HG03159 (cell line): ENCODE measurements around the gene ADCK1.
"Not testable (repeated sequence)": the region's sequence is repeated elsewhere in the genome, so short reads cannot be mapped to it uniquely, and the experiment has no call there.

ENCODE experiments used
- ATAC-seq: cut with Tn5 transposase; IDR thresholded peaks from one replicate; pipeline ENCODE4 v1.9.1; 2021; ENCODE audit warnings: mild to moderate bottlenecking, moderate library complexity; ENCODE audit not compliant: unreplicated experiment

ADCK1 gene

GRCh38 chr14:77799863-77800730 is at the start of gene ADCK1:
Gene ADCK1 (plus strand): TSS chr14:77800109. CDS start chr14:77818979, 18,870 bp downstream.
- peak; percentile 93 for ATAC-seq

GRCh38 chr14:77752266-77752665 is 47.6 kb upstream of the ADCK1 start:
- ATAC-seq: no peak

- no peak for ATAC-seq
Measured at GRCh38 chr14:77752799-77753516, 47.0 kb upstream of the ADCK1 start.

- peak; percentile 95 for ATAC-seq
Measured at GRCh38 chr14:77760381-77761204, 39.3 kb upstream of the ADCK1 start, which contains the start of gene SNW1. Gene SNW1 (minus strand): TSS chr14:77761156. CDS start chr14:77761127, 29 bp downstream.

- peak; percentile 9 for ATAC-seq
Measured at GRCh38 chr14:77761205-77761931, 38.5 kb upstream of the ADCK1 start.

GRCh38 chr14:77763316-77763715 is 36.6 kb upstream of the ADCK1 start:
- ATAC-seq: no peak

- no peak for ATAC-seq
Measured at GRCh38 chr14:77763978-77764377, 35.9 kb upstream of the ADCK1 start.

- ATAC-seq: not testable (repeated sequence)
Measured at GRCh38 chr14:77768442-77769069, 31.4 kb upstream of the ADCK1 start.

GRCh38 chr14:77773966-77774365 is 25.9 kb upstream of the ADCK1 start:
- ATAC-seq: not testable (repeated sequence)

- ATAC-seq: no peak
Measured at GRCh38 chr14:77782202-77782601, 17.7 kb upstream of the ADCK1 start.

- ATAC-seq: no peak
Measured at GRCh38 chr14:77786148-77786547, 13.8 kb upstream of the ADCK1 start.

- ATAC-seq: no peak
Measured at GRCh38 chr14:77790566-77791224, 9.2 kb upstream of the ADCK1 start.

- ATAC-seq: no peak
Measured at GRCh38 chr14:77791225-77791600, 8.7 kb upstream of the ADCK1 start.

GRCh38 chr14:77793255-77793654 is 6.7 kb upstream of the ADCK1 start:
- not testable (repeated sequence) for ATAC-seq

GRCh38 chr14:77794357-77794756 is 5.6 kb upstream of the ADCK1 start:
- ATAC-seq: no peak

GRCh38 chr14:77799456-77799855 is 453 bp upstream of the ADCK1 start:
- not testable (repeated sequence) for ATAC-seq

- ATAC-seq: no peak
Measured at GRCh38 chr14:77800814-77801213, 905 bp downstream of the ADCK1 start.

GRCh38 chr14:77804592-77804991 is 4.7 kb downstream of the ADCK1 start:
- no peak for ATAC-seq

GRCh38 chr14:77805706-77806105 is 5.8 kb downstream of the ADCK1 start:
- ATAC-seq: no peak
